Fibroblast of skin of left quadriceps (primary cell): ENCODE results near the gene ZCRB1.
"Not testable (repeated sequence)": the region's sequence is repeated elsewhere in the genome, so short reads cannot be mapped to it uniquely, and the experiment has no call there.

Experiments used
- DNase-seq, 2 experiments: peaks; one replicate each; pipeline ENCODE4 v3.0.0-alpha.2; 2013; ENCODE audit warnings: low read depth in 2 of 2

Gene ZCRB1

GRCh38 chr12:42325653-42326474 lies at the start of gene ZCRB1, which contains the start of gene PPHLN1:
ZCRB1 (minus strand) TSS chr12:42326094; CDS start chr12:42324102, 1,992 bp downstream.
PPHLN1 (plus strand) TSS chr12:42326167; CDS start chr12:42335903, 9,736 bp downstream.
- peak; percentile 31 to 32 for DNase-seq

DNA sequence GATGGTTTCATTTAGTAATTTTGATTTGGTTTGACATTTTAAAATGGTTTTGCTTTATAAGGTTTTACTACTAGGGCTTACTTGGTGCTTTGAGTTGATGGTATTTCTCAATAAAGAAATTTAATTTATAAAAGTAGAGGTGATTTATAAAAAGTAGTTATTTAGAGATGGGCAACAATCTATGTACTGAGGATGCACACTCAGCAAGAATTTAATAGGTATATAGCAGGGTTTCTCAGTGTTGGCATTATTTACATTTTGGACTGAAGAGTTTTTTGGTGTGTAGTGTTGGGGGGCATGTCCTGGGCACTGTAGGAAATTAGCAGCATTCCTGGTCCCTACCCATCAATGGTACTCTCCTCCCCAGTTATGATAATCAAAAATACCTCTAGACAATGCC lies 47.8 kb upstream of the ZCRB1 start:
- no peak for DNase-seq

GRCh38 chr12:42372154-42372791 lies 46.4 kb upstream of the ZCRB1 start:
- peak; percentile 12 for DNase-seq

GRCh38 chr12:42370013-42370412 lies 44.1 kb upstream of the ZCRB1 start:
- no peak for DNase-seq

- DNase-seq: no peak
Measured at GRCh38 chr12:42365486-42365885, 39.6 kb upstream of the ZCRB1 start.

- no peak for DNase-seq
Measured at GRCh38 chr12:42364692-42365091, 38.8 kb upstream of the ZCRB1 start.

GRCh38 chr12:42362647-42363260 lies 36.9 kb upstream of the ZCRB1 start:
- no peak for DNase-seq

DNA sequence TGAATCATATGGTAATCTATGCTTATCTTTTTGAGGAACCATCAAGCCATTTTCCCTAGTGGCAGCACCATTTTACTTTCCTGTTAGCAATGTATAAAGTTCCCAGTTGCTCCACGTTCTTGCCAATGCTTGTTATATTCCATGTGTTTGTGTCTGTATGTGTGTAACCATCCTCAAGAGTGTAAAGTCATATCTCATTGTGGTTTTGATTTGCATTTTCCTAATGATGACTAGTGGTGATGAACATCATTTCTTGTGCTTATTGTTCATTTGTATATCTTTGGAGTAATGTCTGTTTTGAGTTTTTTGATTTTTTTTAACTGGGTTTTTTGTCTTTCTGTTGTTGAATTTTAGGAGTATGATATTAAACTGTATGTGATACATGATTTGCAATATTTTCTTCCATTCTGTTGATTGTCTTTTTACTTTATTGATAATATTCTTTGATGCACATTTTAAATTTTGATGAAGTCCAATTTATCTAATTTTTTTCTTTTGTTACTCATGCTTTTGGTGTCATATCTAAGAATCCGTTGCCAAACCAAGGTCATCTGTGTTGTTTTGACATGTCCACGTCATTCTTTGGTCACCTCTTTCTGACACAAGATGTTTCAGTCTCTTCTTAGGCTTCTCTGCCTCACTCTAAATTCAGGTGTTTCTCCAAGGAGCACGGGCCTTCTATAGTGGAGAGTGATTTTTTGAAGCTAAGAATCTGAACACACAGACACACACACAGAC lies 36.2 kb upstream of the ZCRB1 start:
- DNase-seq: no peak

GRCh38 chr12:42360747-42361403 lies 35.0 kb upstream of the ZCRB1 start:
- peak in 1 of 2 experiments; percentile 2 for DNase-seq

DNA sequence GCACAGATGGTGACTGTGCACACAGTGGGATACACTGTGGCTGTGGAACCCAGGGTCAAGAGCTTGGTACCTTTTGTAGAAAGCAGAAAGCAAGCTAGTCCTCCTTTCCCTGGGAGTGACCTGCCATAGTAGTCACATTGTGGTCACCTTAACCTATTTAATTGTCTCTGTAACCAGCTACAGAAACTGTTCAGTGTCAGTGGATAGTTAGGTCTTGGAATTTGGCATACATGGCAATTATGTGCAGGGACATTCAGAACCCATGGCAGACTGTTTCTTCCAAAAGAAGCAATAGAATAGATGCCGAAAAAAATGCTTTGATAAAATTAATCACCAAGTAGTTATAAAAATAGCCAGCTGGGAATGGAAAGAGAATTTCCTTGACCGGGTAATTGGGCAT lies 30.4 kb upstream of the ZCRB1 start:
- no peak for DNase-seq

DNA sequence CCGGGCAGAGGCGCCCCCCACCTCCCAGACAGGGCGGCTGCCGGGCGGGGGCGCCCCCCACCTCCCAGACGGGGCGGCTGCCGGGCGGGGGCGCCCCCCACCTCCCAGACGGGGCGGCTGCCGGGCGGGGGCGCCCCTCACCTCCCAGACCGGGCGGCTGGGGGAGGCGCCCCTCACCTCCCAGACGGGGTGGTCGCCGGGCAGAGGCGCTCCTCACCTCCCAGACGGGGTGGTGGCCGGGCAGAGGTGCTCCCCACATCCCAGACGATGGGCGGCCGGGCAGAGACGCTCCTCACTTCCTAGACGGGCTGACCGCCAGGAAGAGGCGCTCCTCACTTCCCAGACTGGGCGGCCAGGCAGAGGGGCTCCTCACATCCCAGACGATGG lies 24.1 kb upstream of the ZCRB1 start:
- not testable (repeated sequence) for DNase-seq

DNA sequence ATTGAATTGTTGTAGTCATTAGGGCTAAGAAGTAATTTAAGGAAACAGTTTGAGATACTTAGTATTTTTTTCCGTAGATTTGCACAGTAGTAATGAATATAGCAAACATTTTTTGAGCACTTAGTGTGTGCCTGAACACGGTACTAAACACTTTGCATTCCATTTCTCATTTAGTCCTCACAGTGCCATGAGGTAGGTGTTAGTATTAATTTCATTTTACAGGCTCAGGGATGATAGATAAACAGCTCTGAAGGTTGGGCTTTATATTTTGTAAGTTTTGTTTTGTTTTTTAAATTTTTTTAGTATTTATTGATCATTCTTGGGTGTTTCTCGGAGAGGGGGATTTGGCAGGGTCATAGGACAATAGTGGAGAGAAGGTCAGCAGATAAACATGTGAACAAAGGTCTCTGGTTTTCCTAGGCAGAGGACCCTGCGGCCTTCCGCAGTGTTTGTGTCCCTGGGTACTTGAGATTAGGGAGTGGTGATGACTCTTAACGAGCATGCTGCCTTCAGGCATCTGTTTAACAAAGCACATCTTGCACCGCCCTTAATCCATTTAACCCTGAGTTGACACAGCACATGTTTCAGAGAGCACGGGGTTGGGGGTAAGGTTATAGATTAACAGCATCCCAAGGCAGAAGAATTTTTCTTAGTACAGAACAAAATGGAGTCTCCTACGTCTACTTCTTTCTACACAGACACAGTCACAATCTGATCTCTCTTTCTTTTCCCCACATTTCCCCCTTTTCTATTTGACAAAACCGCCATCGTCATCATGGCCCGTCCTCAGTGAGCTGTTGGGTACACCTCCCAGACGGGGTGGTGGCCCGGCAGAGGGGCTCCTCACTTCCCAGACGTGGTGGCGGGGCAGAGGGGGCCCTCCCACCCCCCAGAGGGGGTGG lies 23.5 kb upstream of the ZCRB1 start:
- not testable (repeated sequence) for DNase-seq

GRCh38 chr12:42346403-42347002 lies 20.6 kb upstream of the ZCRB1 start:
- DNase-seq: no peak

- DNase-seq: no peak
Measured at GRCh38 chr12:42343721-42344120, 17.8 kb upstream of the ZCRB1 start.

DNA sequence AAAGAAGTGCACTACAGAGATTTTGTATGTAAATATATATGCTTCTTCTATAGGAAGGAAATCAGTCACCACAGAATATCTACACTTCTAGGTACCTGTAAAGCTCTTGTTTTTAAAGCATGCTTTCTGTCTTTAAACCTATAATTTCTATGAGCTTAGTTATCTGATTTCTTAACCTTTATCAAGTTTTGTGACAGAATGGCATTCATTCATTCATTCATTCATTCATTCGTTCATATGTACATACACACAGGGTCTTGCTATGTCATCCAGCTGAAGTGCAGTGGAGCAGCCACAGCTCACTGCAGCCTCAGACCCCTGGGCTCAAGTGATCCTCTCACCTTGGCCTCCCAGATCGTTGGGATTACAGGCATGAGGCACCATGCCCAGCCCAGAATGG lies 16.1 kb upstream of the ZCRB1 start:
- no peak for DNase-seq

- no peak for DNase-seq
Measured at GRCh38 chr12:42338280-42338679, 12.4 kb upstream of the ZCRB1 start.

- no peak for DNase-seq
Measured at GRCh38 chr12:42336286-42336685, 10.4 kb upstream of the ZCRB1 start.

GRCh38 chr12:42332301-42333285 lies 6.7 kb upstream of the ZCRB1 start:
- peak; percentile 17 to 21 for DNase-seq

DNA sequence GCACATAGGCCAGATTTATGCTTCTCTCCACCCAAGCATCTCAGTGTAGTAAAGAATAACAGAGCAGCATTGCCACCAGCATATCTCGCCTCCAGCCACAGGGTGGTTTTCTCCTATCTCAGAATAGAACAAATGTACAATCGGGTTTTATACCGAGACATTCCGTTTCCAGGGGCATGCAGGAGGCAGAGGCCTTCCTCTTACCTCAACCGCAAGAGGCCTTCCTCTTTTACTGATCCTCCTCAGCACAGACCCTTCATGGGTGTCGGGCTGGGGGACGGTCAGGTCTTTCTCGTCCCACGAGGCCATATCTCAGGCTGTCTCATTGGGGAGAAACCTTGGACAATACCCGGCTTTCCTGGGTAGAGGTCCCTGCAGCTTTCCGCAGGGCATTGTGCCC lies 4.2 kb upstream of the ZCRB1 start:
- not testable (repeated sequence) for DNase-seq
